Liver (tissue), 2 donors: ENCODE data around the gene SF3B3.

Source experiments
- CTCF ChIP-seq: fragments of 150-350 bp; IDR thresholded peaks from 2 replicates; pipeline ENCODE4 v1.5.1; 2017; ENCODE audit warnings: improper control_type of control experiment, low read depth, low read length; ENCODE audit not compliant: missing input control
- REST ChIP-seq: IDR thresholded peaks from 2 replicates; pipeline ENCODE4 v1.6.1; 2016; ENCODE audit warnings: antibody characterized with exemption, mild to moderate bottlenecking
- YY1 ChIP-seq: IDR thresholded peaks from 2 replicates; pipeline ENCODE4 v1.6.1; 2016; ENCODE audit warnings: antibody characterized with exemption, mild to moderate bottlenecking
- donor health status: healthy.

GRCh38 chr16:70594569-70594968 lies 71.0 kb downstream of the SF3B3 start:
- TF ChIP-seq CTCF, result no peak
- no peak for TF ChIP-seq YY1
- TF ChIP-seq REST, result no peak
